Fibroblast of skin of back (primary cell): ENCODE results near the gene HOTAIR.

Experiments used
- DNase-seq: peaks from one replicate; pipeline ENCODE4 v3.0.0-alpha.2; 2013

HOTAIR gene

GRCh38 chr12:54011665-54012532 lies 37.1 kb upstream of the HOTAIR start:
- no peak for DNase-seq

DNA sequence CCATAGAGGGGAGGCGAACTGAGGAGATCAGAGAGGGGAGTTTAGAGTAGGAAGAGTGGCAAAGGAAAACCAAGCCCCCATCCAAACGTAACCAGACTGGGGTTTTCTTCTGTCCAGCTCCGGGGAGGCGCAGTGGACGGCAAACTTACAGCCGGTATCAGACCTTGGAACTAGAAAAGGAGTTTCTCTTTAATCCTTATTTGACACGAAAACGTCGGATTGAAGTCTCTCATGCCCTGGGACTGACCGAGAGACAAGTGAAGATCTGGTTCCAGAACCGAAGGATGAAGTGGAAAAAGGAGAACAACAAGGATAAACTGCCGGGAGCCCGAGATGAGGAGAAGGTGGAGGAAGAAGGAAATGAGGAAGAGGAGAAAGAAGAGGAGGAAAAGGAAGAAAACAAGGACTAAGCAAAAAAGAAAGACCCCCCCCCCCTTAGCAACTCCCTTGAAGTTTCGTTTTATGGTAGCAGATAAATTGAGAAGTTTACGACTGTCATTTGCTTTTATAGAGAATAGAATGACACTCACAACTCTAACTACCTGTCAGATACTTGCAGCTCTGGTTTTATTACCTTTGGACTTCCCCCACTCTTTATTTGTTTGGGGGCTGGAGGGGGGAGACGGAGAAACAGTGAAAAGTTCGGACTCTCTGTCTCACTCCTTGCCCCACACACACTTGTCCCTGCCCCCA lies 36.4 kb upstream of the HOTAIR start:
- no peak for DNase-seq

DNA sequence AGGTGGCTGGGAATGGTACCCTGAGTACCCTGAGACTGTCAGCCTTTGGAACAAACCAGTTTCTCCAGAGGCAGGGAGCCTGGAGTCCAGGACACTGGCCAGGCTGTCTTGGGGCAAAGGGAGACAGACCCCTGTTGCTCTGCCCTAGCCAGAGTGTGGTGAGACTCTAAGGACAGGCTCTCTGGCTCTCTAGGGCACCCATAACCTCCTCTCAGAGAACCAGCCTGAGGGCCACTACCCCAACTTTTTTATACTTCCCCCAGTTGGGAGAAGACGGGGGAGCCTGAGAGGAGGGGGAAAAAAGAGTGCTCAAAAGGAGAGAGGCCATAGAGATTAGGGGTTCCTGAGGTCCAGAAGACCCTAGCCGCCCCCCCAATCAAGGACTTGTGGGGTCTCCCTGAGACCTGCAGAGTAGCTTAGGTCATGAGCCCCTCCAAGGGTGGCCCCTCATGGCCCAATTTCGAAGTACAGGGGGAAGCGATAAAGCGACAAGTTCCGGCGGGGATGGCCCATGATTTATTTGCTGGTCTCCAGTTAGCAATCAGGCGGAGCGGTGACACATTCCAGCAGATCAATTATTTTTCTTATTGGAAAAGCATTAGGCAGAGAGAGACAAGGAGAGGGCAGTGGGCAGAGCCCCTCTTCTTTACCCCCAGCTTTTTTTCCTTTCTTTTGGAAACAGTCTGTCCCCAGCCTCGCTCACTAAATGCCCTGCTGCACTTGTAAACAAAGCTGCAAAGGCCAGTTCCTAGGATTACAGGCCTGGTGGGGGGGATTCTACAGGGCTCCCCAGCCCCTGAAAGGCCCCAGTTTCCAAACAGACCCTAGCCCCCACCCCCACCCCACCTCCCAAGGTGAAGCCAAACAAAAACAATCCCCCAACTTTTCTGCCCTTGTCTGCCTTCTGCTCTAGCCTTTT lies 35.6 kb upstream of the HOTAIR start:
- no peak for DNase-seq

DNA sequence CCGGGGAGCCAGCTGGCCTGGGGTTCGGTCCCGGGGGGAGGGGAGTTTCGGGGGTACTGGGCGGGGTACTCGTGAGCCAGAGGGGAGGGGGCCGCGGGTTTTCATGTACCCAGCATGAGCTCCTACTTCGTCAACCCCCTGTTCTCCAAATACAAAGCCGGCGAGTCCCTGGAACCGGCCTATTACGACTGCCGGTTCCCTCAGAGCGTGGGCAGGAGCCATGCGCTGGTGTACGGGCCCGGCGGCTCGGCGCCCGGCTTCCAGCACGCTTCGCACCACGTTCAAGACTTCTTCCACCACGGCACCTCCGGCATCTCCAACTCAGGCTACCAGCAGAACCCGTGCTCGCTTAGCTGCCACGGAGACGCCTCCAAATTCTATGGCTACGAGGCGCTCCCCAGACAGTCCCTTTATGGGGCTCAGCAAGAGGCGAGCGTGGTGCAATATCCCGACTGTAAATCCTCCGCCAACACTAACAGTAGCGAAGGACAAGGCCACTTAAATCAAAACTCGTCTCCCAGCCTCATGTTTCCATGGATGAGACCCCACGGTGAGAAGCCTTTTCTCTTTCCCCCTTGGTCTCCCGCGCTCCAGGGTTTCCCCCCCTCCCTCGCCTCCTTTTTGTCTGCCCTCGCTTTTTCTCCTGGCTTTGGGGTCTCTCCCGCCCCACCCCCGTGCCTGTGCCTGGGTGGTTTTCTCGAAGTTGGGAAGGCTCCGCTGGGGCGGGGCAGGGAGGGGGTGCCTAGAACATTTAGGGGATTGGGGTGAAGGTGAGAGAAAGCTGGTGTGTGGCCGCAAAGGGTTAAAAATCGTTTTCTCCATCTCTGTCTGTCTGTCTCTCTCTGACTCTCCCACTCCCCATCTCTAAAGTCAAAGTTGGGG lies 34.7 kb upstream of the HOTAIR start:
- DNase-seq = no peak

- DNase-seq = no peak
Observed at GRCh38 chr12:54008260-54008552, 33.5 kb upstream of the HOTAIR start.

GRCh38 chr12:54007538-54008259 lies 32.9 kb upstream of the HOTAIR start:
- no peak for DNase-seq

- DNase-seq = no peak
Observed at GRCh38 chr12:54006559-54007220, 31.9 kb upstream of the HOTAIR start.

GRCh38 chr12:54005853-54006558 lies 31.3 kb upstream of the HOTAIR start:
- DNase-seq = peak; percentile 69

GRCh38 chr12:54005531-54005852 lies 30.7 kb upstream of the HOTAIR start:
- no peak for DNase-seq

GRCh38 chr12:54004841-54005530 lies 30.2 kb upstream of the HOTAIR start:
- DNase-seq = no peak

DNA sequence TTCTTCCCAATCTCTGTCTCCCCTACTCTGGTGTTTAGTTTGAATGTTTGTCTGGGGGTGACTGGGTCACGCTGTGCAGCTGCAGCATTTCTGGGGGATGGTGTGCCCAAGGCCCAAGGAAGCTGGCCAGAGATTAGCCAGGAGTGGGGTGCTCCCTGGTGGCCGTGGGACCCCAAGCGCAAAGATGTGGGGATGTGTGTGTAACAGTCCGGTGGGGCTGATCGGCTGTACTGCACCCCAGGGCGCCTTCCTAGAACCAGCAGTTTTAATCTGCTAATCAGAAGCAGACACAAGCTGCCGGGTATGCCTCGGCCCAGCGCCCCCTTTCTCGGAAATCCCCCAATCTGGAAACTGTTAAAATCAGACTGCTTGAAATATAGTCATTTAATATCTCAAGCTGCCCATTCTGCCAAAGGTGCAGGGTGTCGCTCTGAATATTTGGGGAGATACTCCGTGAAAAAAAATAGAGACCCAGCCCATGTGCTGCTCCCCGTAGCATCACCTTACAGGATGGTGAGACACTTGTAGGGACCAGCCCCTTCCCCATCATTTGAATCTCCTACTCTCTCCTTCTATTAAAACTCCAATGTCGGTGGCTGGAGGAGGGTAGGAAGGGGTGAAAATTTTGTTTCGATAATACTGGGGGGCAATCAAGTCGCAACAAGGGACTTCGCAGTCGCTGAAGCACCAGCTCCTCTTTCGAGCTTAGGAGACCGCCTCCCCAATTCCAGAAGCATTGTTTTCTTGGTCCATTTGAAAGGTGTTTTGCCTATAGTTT lies 29.5 kb upstream of the HOTAIR start:
- DNase-seq = no peak

DNA sequence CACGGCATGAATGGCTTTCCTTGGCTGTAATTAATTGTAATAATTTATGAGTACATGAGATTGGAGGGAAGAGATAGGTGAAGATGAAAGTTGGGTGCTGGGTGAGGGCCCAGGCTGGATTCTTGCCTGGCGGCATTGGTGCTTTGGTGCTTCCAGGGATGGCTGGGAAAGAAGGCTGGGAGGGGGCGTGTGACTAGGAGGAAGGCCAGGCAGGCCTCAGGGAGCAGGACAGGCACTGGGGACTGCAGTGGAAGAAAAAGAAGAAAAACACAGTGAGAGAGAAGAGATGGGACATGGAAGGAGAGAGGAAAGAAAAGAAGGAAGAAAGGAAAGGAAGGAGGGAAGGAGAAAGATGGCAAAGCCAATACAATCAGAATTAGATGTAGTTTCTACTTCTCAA lies 28.9 kb upstream of the HOTAIR start:
- no peak for DNase-seq

GRCh38 chr12:54002915-54003389 lies 28.2 kb upstream of the HOTAIR start:
- DNase-seq = no peak

- DNase-seq = no peak
Observed at GRCh38 chr12:54002278-54002914, 27.6 kb upstream of the HOTAIR start.

DNA sequence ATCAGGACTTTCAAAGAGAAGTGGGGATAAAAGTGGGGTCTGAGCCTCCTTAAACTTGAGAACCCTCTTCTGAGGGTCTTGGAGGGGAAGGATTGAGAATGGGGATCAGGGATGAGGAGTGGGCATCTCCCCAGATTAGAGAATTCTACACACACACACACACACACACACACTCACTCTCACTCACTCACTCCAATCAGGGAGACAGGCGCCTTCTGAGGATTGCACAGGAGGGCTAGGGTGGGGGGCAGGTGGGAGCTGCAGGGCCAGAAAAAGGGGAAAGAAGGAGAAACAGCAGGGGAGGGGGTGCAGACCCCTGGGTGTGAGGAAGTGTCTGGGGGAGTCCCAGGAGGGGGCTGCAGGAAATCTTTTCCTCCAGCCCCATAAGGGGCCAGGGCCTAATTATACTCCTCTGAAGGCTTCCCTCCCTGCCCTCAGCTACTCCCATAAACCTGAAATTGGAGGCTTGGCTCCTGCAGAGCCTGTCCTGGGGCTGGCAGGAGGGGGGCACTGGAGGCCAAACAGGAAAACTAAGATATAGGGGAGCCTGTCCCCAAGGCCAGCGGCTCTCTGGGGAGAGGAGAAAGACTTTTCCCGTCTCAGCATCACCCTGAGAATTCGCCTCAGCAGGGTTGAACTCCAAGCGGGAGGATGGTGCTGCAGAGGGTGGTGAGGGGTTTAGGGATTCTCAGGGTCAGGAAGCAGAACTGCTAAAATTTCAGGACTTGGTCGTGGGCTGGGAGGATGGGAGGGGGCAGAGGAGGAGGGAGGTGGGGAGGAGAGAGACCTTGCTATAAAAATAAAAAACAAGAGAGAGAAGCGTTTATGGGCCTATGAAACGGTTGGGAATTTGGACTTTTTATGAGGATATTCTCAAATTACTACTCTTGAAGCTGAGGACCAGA lies 26.8 kb upstream of the HOTAIR start:
- no peak for DNase-seq

- no peak for DNase-seq
Observed at GRCh38 chr12:54000116-54001114, 25.7 kb upstream of the HOTAIR start, which contains the start of gene HOXC9. Gene HOXC9, plus strand, starts transcription at chr12:54000161. Its CDS starts 28 bp downstream, at chr12:54000189.
